GM18499 (cell line): Measurements from ENCODE around the gene COL5A1.

Experiments
- ATAC-seq: cut with Tn5 transposase; IDR thresholded peaks from one replicate; pipeline ENCODE4 v1.9.1; 2021; ENCODE audit warnings: moderate number of reproducible peaks; ENCODE audit not compliant: insufficient read depth, unreplicated experiment

Gene COL5A1

DNA sequence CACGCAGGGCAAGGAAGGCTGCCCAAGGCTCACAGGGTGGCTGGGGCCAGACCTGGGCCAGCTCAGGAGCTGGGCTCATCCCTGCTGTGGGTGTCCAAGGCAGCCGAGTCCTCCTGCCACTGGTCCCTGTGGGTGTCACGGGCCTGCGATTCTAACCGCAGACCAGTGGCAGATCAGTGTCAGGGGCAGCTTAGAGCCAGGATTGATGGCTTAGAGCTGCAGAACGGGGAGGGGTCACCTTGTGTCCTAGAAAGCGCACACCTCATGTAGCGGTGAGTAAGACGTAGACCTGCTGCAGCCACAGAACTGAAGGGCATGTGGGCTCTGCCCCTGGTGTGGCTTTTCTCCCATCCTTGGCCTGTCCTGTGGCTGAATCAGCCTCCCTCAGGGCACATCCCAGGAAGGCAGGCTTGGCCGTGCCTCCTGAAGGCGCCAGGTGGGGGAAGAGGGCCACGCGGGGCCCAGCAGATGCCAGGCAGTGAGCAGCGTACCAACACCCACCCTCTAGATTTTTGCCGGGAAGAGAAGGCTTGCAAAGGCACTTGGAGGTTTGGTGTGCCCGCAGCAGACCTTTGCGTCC lies 160.7 kb downstream of the COL5A1 start:
- no peak for ATAC-seq

DNA sequence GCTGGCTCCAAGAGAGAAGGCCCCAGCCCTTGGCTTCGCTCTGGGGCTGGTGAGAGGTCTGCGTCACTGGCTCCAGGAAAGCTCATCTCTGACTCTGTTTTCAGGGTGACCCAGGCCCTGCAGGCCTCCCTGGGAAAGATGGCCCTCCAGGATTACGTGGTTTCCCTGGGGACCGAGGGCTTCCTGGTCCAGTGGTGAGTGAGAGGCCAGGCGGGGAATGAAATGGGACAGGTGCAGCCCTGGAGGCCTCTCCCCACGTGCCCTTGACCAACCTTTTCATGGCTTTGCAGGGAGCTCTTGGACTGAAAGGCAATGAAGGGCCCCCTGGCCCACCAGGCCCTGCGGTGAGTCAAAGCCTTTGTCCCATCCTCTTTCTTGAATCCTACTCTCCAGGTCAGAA lies 163.3 kb downstream of the COL5A1 start:
- ATAC-seq: no peak

DNA sequence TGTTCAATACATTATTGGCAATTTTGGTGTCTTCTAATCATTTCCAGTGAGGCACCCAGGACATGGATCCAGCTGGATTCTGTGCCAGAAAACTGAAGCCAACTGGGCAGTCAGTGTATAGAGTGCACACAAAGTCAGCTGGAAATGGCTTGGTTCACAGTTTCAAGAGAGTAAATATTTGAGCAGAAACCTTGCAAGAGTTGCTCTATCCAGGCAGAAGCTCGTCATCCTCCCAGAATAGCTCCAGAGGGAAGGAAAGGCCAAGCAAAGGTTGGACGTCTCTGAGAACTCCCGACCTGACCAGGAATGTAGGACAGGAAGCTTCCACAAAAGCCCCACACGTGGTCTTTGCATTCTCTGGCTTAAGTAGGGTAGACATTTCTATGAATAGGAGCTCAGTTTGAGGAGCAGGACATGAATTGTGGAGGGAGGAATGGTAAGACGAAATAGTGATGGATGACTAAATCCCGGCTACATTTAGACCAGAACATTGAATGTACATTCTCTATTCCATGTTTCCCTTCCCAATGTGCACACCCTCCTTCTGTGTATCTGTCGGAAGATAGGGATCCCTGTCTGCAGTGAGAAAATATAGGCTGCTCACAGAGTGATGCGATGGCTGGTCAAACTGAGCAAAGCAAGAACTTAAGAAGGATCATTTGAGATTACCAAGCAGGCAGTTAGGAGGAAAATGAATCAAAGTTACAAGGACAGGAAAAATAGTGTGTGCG lies 166.3 kb downstream of the COL5A1 start:
- no peak for ATAC-seq

DNA sequence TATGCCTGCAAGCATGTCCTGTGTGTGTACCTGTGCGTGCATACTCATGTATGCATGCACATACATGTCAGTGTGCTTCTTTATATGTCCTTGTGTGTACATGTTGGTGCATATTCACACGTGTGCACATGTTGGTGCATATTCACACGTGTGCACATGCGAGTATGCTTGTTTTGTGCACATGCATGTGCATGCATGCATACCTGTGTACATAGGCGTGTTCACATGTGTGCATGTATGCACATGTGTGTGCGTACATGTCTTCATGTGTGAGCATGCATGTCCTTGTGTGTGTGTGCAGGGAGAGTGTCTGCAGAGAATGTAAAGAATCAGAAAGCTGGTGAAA lies 166.8 kb downstream of the COL5A1 start:
- ATAC-seq: no peak

DNA sequence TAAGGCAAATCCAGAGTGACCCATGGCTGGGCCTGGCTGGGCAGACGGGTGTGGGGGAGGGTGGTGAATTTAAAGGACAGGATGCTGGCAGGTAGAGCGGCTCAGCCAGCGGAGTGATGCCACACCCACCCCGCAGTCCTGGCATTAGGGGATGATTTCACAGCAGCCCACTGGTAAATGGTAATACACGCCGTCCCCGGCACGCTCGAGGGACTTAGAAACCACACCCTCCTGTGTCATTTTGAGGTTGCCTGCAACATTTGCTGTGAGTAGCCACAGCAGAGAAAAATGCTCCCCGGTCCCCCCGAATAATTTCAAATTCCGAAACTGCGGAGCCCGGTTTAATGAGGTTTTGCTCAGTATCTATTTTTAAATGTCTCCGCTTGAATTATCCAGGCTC lies 167.7 kb downstream of the COL5A1 start:
- ATAC-seq: no peak

DNA sequence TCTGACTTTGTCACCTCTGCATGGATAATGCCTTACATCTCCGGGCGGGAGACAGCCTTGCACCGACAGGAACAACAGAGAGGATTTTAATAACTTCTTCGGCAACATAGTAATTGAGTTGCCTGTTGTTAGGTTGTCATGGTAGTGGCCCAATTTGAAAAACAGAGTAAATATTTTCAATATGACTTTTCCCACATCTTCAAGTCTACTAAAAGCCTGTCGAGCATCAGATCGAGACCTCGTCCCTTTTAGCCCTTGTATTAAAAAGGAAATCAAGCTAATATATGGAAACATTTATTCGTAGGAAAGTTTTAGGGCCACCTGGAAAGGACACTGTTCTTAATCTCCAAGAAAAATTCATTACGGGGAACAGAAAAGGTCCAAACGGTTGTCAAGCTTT lies 168.2 kb downstream of the COL5A1 start:
- ATAC-seq: no peak

DNA sequence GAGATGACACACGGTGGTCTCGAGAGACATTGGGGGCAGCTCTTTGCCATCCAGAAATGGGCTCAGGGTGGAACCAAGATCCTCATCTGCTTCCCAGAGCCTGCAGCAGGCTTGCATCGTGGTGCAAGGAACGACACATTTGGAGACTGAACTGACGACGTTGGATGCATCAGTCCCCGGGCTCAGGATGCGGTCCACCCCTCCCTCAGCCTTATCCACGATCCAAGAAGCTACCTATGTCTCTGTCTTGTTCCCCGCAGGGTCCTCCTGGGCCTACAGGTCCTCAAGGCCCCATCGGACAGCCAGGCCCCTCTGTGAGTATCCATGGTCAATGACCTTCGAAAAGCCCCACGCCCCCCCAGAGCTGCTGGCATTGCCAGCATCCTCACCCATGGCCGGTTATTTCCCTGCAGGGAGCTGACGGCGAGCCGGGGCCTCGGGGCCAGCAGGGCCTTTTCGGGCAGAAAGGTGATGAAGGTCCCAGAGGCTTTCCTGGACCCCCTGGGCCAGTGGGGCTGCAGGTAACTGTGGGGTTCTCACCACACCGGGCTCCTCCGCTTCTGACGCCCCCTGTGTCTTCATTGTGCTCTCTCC lies 169.6 kb downstream of the COL5A1 start:
- ATAC-seq: no peak

DNA sequence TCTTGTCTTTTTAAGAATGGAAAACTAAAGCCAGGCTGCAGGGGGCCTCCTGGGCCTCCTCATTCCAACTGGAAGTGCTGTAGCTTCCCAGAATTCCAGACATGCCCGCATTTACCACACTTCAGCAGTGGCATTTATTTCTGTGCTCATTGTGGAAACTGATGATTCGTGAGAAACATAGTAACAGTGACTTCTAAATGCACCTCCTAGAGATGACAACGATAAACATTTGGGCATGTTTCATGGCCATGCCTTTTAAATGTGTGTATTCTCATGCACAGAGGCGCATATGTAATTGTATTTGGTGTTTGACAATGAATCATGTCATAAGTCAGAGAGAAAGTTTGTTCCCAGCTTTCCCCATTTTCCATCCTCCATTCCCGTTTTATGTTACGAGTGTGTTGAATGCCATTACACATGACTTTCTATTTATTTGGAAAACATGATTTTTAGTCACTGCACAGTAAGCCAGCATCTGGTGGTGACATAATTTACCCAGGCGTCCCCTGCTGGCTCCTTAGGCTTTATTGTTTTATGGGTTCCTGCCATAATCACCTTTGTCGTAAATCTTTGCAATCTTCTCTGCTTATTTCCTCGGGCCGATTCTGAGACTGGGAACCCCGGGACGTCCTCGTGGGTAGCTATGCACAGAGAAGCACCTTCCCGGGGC lies 170.2 kb downstream of the COL5A1 start:
- ATAC-seq: no peak

DNA sequence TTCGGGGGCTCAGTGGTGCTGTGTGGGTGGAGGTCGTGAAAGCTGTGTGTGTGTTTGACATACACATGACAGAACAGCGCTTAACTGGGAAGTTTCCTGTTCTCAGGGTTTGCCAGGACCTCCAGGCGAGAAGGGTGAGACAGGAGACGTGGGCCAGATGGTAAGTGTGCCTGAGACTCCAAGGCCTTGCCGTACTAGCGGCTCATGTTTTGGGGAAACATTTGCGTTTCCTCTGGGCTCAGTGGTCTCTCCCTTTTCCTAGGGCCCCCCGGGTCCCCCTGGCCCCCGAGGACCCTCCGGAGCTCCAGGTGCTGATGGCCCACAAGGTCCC lies 170.7 kb downstream of the COL5A1 start:
- ATAC-seq: no peak

DNA sequence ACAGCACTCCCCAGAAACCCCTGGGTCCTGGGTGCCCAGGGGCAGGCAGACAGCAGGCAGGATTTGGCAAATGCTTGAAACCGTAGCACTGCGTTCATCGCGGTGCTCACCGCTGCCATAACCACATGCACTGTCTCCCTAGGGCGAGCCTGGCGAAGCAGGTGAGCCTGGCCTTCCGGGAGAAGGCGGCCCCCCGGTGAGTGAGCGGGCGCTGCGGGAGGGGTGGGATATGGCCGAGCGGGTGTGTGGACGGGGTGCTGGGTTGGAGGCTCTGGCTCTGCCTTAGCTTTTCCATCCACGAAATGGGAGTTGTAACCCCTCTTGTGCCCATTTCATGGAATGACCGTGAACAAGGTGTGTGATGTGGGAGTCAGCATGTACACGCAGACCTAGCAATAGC lies 172.2 kb downstream of the COL5A1 start:
- no peak for ATAC-seq

DNA sequence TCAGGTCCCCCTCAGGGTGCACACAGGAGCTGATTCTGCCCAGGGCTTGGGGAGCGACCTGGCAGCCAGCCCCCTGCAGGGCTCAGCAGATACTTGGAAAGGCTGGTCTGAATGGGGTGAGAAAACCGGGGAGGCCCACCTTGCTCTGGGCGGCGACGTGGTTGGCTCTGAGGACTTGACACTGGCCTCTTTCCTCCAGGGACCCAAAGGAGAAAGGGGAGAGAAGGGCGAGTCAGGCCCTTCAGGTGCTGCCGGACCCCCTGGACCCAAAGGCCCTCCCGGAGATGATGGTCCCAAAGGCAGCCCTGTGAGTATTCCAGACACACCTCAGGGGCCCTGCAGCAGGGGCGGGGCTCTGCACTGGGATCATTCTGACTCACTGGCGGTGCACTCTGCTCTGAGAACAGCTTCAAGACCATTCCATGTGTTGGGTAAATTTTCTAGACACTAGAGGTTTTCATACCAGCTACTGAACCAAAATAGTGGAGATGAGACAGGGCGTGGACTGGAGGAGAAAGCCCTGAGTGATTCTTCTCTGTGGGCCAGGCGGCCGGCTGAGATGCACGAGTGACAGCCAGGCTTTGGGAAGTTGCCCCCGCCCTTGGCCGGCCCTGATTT lies 173.1 kb downstream of the COL5A1 start:
- no peak for ATAC-seq

DNA sequence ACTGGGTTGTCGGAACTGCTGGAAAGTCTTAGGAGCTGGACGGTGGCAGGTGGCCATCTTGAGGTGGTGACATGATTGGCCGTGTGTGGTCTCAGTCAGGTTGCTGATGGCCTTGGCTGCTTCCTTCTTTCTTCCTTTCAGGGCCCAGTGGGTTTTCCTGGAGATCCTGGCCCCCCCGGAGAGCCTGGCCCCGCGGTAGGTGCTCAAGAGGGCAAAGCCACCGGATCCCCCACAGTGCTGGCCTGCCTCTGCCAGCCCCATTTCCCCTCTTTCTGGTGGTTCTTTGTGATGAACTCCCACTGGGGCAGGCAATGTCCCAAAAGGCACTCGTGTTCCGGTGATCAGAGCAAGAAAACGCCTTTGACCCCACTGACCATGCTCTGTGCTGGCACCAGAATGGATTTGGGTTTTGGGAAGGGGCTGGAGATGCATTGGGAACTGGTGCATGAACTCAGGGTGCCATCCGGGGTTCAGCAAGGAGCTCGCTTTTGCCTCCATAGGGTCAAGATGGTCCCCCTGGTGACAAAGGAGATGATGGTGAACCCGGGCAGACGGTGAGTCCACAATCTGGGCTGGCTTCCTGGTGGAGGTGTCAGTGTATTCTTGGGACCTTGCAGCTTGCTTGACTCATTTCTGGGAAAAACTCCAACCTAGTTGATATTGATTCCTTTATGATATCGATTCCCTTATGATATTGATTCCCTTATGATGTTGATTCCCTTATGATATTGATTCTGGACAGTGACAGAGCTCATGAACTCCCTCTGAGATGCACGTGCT lies 174.0 kb downstream of the COL5A1 start:
- no peak for ATAC-seq

DNA sequence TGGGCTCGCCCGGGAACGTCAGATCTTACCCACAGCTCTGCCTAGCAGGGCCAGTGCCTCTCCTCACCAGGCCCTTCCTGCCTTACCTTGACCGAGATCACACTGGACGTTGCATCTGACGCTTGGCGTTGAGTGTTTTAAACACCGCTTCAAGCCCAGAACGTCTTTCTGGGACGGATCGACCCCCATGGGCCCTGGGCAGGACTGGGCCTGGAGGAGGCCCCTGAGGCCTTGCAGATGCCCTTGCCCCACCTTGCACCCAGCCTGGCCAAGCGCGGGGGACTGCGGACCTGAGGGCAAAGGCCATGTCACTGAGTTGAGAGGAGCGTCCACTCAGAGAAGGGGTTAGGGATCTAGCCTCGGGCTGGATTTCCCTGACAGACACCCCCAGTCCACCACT lies 174.7 kb downstream of the COL5A1 start:
- ATAC-seq: no peak

DNA sequence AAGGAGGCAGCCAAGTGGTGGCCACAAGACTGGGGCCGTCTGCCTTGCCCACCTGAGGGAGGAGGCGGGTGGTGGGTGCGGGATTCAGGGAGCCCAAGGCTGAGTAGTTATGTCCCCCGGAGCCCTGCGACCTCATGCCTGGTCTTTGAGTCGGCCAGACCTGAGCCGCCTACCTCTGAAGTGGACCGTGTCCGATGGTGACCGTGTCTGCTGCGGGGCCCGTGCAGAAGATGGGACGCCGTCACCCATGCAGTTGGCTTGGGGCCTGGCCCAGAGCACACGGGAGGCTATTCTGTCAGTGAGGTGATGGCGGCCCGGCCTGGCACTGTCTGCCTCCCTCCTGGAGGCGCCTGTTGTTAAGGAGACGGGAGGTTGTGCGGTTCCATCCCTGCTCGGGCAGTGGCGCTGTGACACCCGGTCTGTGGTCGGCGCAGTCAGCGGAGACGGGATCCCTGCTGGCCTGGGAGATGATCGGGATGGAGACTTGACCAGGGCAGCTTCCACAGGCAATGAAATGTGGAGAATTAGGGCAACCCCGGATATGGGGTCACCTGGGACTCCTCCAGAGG lies 176.5 kb downstream of the COL5A1 start:
- ATAC-seq: no peak

DNA sequence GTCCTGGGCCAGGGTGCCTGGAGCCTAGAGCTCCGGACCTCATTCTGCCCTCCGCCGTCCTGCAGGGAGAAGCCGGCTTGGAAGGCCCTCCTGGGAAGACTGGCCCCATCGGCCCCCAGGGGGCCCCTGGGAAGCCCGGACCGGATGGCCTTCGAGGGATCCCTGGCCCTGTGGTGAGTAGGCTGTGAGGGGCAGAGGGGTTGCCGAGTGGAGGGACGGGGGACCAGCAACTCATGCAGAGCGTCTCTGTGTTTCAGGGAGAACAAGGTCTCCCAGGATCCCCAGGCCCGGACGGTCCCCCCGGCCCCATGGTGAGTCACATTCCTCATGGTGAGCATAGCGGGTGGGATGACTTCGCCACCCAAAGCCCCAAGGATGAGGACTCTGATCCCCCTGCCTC lies 177.0 kb downstream of the COL5A1 start:
- no peak for ATAC-seq

DNA sequence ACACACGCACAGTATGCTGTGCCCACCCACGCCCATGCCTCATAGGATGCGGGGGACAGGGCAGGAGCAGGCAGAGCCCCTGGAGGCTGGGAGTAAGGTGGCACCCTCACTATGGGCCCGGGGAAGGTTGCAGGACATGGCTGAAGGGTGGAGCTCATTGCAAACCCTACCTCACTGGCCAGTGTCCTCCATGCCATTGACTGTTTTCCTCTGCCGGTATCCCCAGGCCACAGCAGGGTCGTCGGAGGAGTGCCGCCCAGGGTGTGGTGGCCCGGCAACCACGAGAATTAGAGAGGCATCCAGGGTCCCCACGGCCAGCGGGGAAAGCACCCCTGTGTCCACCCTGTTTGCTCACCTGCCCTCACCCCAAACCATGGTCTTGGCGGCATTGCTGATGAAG lies 179.3 kb downstream of the COL5A1 start:
- ATAC-seq: no peak

DNA sequence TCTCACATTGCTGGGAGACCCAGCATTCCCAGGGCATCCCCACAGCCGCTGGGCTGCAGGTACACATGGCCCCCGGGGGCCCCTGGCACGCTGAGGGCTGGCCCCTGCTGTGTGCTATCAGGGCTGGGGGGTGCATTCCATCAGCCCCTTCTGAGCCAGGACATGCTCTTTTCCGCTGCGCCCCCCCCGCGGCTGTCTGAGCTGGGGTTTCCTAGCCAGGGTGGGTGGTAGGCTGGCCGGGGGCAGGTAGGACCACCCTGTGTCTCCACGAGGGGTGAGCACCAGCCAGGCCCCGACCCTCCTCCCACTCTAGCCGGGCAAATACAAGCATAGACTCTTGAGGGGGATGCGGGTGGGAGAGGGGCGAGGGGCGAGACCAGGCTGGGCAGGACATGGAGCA lies 180.9 kb downstream of the COL5A1 start:
- ATAC-seq: no peak

DNA sequence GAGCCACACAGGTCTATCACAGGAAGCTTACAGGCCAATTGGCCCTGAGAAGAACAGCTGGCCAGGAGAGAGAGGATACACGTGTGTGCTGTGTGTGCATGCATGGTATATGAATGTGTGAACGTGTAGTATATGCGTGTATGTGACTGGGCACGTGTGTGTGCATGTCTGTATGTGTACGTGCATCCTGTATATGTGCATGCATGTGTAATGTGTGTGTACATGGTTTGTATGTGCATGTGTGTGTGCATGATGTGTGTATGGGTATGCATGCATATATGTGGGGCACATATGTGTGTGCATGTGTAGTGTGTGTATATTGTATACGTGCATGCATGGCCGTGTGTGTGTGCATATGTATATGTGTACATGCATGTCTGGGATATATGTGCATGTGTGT lies 182.0 kb downstream of the COL5A1 start:
- no peak for ATAC-seq

DNA sequence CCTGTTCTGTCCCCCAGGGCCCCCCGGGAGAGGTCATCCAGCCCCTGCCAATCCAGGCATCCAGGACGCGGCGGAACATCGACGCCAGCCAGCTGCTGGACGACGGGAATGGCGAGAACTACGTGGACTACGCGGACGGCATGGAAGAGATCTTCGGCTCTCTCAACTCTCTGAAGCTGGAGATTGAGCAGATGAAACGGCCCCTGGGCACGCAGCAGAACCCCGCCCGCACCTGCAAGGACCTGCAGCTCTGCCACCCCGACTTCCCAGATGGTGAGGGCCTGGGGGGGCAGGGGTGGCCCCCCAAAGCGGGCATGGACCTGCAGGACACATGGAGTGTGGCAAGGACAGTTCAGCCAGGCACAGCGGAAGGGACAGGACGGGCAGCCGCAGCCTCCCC lies 183.0 kb downstream of the COL5A1 start:
- ATAC-seq: no peak

DNA sequence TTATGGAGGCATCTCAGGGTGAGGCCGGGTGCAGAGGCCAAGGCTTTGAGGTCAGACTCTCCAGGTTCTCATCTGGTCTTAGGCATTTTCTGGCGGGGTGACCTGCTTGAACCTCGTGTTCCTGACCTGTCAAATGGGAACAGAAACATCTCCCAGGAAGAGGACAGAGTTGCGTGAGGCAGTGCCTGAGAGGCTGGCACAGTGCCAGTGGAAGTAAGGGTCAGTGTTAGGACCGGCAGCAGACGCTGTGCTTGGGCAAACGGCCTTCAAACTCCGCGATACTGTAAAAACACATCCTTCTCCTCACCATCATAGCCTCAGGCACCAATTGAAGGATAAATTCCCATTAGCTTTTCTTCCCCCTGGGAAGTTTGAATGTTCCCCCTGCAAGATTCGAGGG lies 183.4 kb downstream of the COL5A1 start:
- ATAC-seq: no peak
